Measurements from ENCODE around the gene ASAP2. TPM values are rescaled to one million over a fixed set of nuclear protein-coding genes. Genes with fewer than 3 reads are reported as not detected.

ASAP2 gene
- total RNA-seq, 1 experiment from 2014 or later: 12.6 TPM

GRCh38 chr2:9220201-9220600 is 13.6 kb downstream of the ASAP2 start:
- no peak overlapping the region for H3K23ac ChIP-seq (ENCODE audit: insufficient read length, low read depth, low read length)
- no peak overlapping the region for H3K14ac ChIP-seq (ENCODE audit: insufficient read depth, low read length)
- H3K23me2 ChIP-seq (ENCODE audit: insufficient read length, low read depth, low read length, poor library complexity, severe bottlenecking): no peaks in the 10 kb centered on the region
- no peaks in the 10 kb centered on the region for H3K9me3 ChIP-seq (ENCODE audit: control insufficient read depth, low read depth, low read length)
- no peaks in the 10 kb centered on the region; the same call in 1 of the 2 replicates for H3K27me3 ChIP-seq (ENCODE audit: insufficient read depth, low read length)
- no peak overlapping the region for H2BK15ac ChIP-seq (ENCODE audit: low read depth, low read length)
- no peak overlapping the region for H3K4me2 ChIP-seq (ENCODE audit: insufficient read depth, insufficient read length, low read length)
- no peak overlapping the region for H4K5ac ChIP-seq (ENCODE audit: insufficient read length, low read depth, low read length)
- no peak overlapping the region for H3K18ac ChIP-seq (ENCODE audit: insufficient read length, low read depth, low read length)
- peaks cover 3% of the 10 kb centered on the region; the same call in 1 of the 2 replicates for H3K79me2 ChIP-seq (ENCODE audit: insufficient read depth, low read length)
- H3K4ac ChIP-seq (ENCODE audit: low read depth, low read length): no peak overlapping the region
- H3T11ph ChIP-seq (ENCODE audit: low read length): no peak overlapping the region
- no peak overlapping the region for H3K4me3 Mint-ChIP-seq
- H3K27ac Mint-ChIP-seq: no peak overlapping the region
- no peak for DNase-seq
- H3K27me3 Mint-ChIP-seq (ENCODE audit: low read depth): peaks cover 57% of the 10 kb centered on the region
- H4K91ac ChIP-seq (ENCODE audit: insufficient read length, low read depth, low read length): no peak overlapping the region
- H2AK5ac ChIP-seq (ENCODE audit: insufficient read length, low read length): no peak overlapping the region
- no peak overlapping the region for H4K8ac ChIP-seq (replicated peaks; ENCODE audit: insufficient read length, low read depth, low read length)
- no peak overlapping the region for H2BK5ac ChIP-seq (ENCODE audit: insufficient read length, low read length)
- no peak overlapping the region for H2BK20ac ChIP-seq (ENCODE audit: low read depth, low read length, poor library complexity, severe bottlenecking)
- H2AFZ ChIP-seq (ENCODE audit: low read length): no peak overlapping the region
- H3K9me3 Mint-ChIP-seq: peaks cover 4 to 8% of the 10 kb centered on the region in 2 experiments; a peak in 3 of 5 replicates
- no peak overlapping the region for H2BK12ac ChIP-seq (ENCODE audit: insufficient read length, low read depth, low read length)
- TF ChIP-seq CTCF (conservative IDR thresholded peaks at IDR 0.05): no peak
- H3K4me1 ChIP-seq (ENCODE audit: insufficient read depth, low read length): peaks cover 7% of the 10 kb centered on the region; the same call in 1 of the 2 replicates
- H2BK120ac ChIP-seq (ENCODE audit: low read depth, low read length, poor library complexity, severe bottlenecking): no peak overlapping the region
- no peaks in the 10 kb centered on the region for H4K20me1 ChIP-seq (ENCODE audit: control insufficient read depth, insufficient read depth, insufficient read length)
- no peak overlapping the region for H3K56ac ChIP-seq (ENCODE audit: insufficient read length, low read depth, low read length)
- no peak overlapping the region for H3K27ac ChIP-seq (ENCODE audit: insufficient read length, low read depth, low read length)
- no peaks in the 10 kb centered on the region for H3K79me1 ChIP-seq (ENCODE audit: insufficient read depth, low read depth, low read length, poor library complexity, severe bottlenecking)
- peaks cover 21 to 28% of the 10 kb centered on the region in 2 experiments for H3K4me1 Mint-ChIP-seq
- H3K36me3 Mint-ChIP-seq (ENCODE audit: insufficient read depth in 1 of 3, low read depth in 3 of 3): peaks cover 0 to 18% (median 2%) of the 10 kb centered on the region in 3 experiments; a peak in 5 of 7 replicates
- no peak overlapping the region for H3K9ac ChIP-seq (ENCODE audit: extremely low read depth, insufficient read length, low read length)

Data from H9 (cell line).